HG03520 (cell line): ENCODE results near the gene ZNF503.

Experiments used
- ATAC-seq: cut with Tn5 transposase; IDR thresholded peaks from one replicate; pipeline ENCODE4 v1.9.1; 2021; ENCODE audit warnings: mild to moderate bottlenecking, moderate library complexity; ENCODE audit not compliant: unreplicated experiment

ZNF503 gene

GRCh38 chr10:75407713-75408508 is 6.3 kb upstream of the ZNF503 start:
- no peak for ATAC-seq

- no peak for ATAC-seq
Observed at GRCh38 chr10:75407224-75407712, 5.7 kb upstream of the ZNF503 start.

GRCh38 chr10:75406462-75407223 is 5.1 kb upstream of the ZNF503 start:
- no peak for ATAC-seq

DNA sequence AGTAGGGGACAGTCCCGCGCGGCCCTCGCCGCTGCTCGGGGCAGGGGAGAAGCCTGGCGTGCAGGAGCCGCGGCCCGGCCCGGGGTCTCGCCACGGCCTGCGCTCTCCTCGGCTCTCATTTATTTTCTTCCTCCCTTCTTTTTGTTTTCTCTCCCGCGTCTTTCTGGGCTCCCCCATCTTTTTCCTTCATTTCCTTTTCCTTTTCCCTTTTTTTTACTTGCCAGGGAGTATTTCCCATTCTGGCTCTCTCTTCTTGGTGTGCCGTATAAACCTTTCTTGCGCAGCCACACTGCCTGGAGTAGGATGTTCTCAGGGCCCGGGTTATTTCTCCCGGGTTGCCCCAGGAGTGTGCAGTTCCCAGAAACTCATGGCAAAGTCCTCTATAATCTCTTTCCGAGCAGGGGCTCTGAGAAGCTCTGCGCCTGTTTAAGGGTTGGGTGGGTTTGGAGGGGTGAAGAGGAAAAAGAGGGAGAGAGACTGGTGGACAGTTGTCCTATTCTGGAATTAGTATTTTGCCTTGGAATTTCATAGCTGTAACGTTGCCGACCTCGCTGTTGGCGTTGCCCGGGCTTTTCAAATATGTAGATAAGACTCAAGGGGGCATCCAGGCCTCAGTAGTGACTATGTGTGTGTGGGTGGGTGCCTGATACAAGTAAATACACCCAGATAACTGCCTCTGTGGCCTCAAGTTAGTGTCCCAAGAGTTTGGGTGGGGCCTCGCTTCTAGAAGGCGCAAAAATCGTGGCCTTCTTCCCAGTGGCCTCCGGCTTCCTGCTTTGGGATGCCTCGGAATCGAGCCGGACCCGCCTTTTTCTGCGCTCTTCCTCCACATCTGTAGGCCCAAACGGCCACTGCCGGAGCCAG is 4.3 kb upstream of the ZNF503 start:
- no peak for ATAC-seq

DNA sequence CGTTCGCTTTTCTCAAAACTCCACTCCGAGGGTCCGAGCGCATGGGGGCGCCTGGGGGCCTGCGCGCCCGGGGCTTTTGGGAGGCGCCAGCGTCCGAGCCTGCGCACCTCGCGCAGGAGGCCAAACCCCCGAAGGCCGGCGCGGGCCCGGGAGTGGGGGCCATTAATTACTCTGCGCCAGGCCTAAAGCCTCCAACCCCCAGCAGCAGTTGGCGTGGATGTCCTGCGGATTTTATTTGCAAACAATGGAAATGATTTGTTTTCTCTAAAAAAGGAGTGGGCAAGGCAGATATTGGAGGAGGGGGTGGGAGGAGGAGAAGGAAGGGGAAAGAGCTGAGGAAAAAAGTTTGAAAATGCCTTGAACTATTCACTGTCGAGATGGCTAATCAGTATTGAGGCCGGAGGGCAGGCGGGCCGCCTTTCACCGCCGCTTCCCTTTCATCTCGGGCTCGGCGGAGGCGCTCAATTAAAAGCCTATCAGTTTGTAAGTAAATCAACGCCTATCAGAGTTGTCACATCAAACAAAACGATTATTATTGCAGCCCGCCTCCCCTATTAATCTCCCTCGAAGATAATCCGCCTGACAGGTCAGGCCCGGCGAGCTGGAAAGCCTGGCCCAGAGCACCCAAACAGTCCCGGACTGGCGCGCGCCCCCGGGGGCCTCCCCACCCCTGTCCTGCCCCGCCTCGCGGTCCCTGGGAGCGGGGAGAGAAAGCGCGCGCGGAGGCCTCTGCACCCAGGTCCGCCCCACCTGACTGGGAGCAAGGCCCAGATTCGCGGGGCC is 3.4 kb upstream of the ZNF503 start:
- no peak for ATAC-seq

- no peak for ATAC-seq
Observed at GRCh38 chr10:75403939-75404814, 2.6 kb upstream of the ZNF503 start.

GRCh38 chr10:75403144-75403938 is 1.8 kb upstream of the ZNF503 start:
- no peak for ATAC-seq

DNA sequence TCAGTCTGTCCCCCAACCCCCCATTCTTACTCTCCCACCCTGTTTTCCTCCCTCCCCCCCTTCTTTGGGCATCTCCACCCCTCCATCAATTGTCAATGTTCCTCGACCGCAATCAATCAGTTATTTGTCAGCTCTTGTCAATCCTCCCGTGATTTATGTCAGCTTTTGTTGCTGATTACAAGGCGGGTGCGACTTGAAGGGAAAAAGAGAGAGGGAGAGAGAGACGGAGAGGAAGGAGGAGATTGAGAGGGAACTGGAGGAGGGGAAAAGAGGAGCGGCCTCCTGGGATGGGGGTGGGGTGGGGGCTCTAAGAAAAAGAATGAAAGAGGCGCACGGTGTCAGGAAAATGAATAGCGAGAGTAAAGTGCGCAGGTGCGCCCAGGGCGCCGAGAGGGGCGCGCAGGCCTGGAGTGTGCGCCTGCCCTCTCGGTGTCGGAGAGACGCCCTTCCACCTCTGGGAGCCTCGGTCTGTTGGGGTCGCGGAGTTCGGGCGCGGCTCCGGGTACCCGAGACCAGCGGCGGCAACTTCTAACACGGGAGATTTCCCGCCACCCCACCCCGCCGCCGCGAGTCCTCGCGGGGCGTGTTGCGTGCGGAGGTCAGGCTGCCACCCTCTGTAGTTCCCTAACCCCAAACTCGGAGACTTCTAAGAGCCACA is 1.1 kb upstream of the ZNF503 start:
- no peak for ATAC-seq

DNA sequence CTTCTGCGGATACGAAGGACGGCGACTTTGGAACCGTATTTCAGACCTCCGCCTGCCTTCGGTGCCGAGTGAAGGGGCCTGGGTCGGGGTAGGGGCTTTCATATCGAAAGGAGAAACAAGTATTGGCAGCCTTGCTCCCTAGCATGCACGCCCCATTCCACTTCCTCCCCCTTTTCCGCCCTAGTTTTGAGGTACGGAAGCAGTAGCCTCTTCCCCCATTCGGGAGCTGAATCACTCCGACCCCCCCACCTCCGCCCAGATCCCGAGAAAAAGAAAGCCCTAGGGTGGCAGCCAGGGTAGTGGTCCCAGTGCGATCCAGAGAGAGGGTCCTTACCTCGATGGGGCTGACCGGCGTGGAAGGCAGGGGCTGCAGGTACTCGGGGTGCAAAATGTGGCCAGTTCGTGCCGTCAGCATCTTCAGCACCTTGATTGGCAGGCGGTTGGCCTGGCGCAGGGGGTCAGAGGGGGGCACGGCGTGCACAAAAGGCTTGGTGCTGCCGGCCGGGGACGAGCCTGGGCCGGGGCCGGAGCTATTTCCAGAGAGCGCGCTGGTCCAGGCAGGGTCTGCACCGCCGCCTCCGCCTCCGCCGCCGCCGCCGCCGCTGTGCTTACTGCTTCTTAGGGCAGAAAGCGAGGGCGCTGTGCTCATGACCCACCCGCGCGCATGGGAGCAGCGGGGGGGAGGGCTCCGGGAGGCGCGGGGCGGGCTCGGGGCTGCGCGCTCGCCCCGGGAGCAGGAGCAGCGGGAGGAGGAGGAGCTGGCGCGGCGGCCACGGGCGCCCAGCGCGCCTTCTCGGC is 594 bp downstream of the ZNF503 start:
- peak; percentile 19 for ATAC-seq

- no peak for ATAC-seq
Observed at GRCh38 chr10:75400163-75400770, 1.3 kb downstream of the ZNF503 start.

DNA sequence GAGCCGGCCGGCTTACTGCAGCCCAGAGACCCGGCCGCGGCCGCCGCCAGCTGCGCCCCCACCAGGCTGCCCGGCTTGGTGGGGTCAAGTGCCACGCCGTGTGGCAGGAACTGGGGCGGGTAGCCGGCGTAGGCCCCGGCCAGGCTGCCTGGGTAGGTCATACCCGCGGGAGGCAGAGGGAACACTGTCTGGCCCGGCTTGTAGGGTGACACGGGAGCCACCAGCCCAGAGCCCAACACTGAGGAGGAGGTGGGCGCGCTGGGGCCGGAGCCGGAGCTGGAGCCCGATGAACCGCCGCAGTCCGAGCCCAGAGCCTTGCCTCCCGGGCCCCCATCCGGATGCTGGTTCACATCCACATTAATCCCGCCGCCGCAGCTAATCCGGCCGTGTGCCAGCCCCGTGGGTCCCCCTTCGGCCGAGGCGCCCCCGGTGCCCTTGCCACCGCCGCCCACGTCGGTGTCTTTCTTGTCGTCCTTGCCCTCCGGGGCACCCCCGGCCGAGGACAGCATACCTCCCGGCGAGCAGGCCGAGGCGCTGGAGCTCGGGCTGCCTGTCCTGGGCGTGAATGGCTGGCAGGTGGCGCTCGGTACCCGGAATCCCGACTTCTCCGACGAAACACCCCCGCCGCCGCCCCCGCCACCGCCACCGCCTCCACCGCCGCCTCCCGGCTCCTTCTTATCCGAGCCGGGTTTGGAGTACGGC is 2.0 kb downstream of the ZNF503 start:
- ATAC-seq: no peak

DNA sequence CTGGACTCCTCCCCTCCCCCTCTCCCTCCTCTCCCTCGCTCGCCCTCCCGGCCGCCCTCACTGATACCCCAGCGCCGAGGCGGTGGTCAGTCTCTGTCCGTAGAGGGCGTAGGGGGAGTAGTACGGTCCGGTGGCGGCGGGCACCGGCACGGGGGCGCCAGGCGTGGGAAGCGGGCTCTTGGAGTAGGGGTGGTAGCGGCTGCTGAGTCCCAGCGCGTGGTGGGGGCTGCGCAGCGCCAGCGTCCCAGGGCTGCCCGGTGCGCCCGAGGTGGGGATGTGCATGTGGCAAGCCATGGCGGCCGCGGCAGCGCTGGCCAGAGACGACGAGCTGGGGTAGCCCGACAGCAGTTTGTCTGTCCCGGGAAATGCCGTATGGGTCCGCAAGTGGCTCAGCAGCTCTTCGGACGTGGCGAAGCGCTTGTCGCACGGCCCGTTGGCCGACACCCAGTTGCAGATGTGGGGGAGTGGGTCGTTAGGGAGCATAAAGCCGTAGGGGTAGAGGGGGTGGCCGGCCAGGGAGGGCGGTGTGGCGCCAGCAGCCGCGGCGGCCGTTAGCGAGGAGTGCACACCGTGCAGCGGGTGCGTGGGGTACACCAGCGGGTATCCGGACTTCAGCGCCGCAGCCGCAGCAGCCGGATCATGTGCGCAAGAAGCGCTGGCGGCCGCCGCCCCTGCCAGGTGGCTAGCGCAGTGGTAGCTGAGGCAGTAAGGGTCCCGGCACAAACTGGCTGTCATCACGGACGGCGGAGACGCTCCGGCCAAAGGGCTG is 2.7 kb downstream of the ZNF503 start:
- ATAC-seq: no peak

GRCh38 chr10:75398200-75398691 is 3.3 kb downstream of the ZNF503 start:
- no peak for ATAC-seq

DNA sequence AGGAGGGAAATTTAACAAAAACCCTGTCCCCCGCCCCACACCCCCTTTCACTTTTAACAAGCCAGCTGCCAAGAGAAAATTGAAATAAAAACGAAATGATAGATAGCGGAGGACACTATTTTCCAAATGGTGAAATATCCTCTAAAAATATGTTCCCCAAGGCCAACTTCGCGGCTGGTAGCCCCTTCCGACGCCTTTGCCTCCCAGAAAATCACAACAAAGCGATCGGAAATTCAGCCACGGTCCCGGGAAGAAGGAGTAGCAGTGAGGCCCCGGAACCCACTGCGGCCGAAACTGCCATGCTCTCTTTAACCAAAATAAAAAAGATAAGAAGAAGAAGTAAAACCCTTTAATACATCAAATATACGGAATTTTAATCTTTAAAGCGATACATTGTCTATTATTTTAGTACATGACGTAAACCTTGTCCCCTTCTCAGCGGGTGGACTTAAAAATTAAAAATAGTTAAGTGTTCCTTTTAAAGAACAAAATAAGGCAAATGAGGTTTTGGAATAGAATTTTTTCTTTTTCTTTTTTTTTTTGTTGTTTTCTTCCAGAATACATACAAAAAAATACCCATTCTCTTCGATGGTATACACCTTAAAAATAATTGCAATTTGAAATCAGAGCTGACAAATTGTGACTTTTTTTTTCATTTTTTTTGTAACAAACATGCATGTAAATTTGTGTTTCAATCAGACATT is 3.9 kb downstream of the ZNF503 start:
- ATAC-seq: no peak
